GM12878 (cell line): ENCODE data around the gene DNASE1L3. TPM values are rescaled to one million over a fixed set of nuclear protein-coding genes. Genes with fewer than 3 reads are reported as not detected.
A peak's percentile ranks its signal among the peaks of the same experiment; 100 is the strongest.

Experiments
- ATAC-seq: fragments of 200-7000 bp; cut with Tn5 transposase; 3 replicates; pipeline ENCODE4 v1.9.1; 2020; ENCODE audit warnings: mild to moderate bottlenecking, moderate library complexity
- BruUV-seq: library from RNA; stranded (reverse); fragments of 400-500 nt; replicated peaks from 2 replicates; lab custom pipeline; 2021; lab: Mats Ljungman, UMichigan
- CTCF ChIA-PET: fragments of 300-600 bp; sonication (Branson Sonifier 250); formaldehyde crosslinking; extraction: SDS; loops from one replicate; lab custom pipeline; 2021; ENCODE audit warnings: inconsistent platforms; lab: Yijun Ruan, JAX
- POLR2A ChIA-PET: fragments of 350-600 bp; formaldehyde crosslinking; extraction: SDS; loops from one replicate; lab custom pipeline; 2021; ENCODE audit warnings: inconsistent platforms; lab: Charles Lee
- RAD21 ChIA-PET: fragments of 300-600 bp; sonication (Branson Sonifier 250); formaldehyde crosslinking; loops from one replicate; lab custom pipeline; 2023; ENCODE audit warnings: antibody characterized with exemption; ENCODE audit not compliant: unreplicated experiment; lab: Charles Lee
- SMC1A ChIA-PET: fragments of 300-600 bp; sonication (Branson Sonifier 250); formaldehyde crosslinking; loops from one replicate; lab custom pipeline; 2023; ENCODE audit not compliant: unreplicated experiment, uncharacterized antibody; lab: Charles Lee
- DNase-seq: peaks from one replicate; pipeline ENCODE4 v3.0.0-alpha.2; 2011; ENCODE audit warnings: low read depth, low spot score
- FAIRE-seq: peaks from 3 replicates; lab custom pipeline; 2011; peaks lifted over from hg19 to GRCh38; lab: Jason Lieb, UNC
- H2AFZ ChIP-seq: 2 replicates; pipeline ENCODE4 v1.6.0; 2011; ENCODE audit warnings: low read depth, low read length, control low read depth; ENCODE audit not compliant: control insufficient read depth
- H3K27ac ChIP-seq: 2 replicates; pipeline ENCODE4 v1.5.1; 2011; ENCODE audit warnings: control low read depth; ENCODE audit not compliant: control insufficient read depth, insufficient read depth
- H3K27me3 ChIP-seq, 2 experiments: replicated peaks in 1 of 2; 2 replicates each; pipeline versions ENCODE4 v1.6.0 to v1.6.1; 2011; ENCODE audit warnings: low read length in 1 of 2; ENCODE audit not compliant: control insufficient read depth in 2 of 2, insufficient read depth in 2 of 2
- H3K36me3 ChIP-seq, 2 experiments: 2 replicates each; pipeline ENCODE4 v1.5.1; 2011; ENCODE audit warnings: low read length in 1 of 2; ENCODE audit not compliant: control insufficient read depth in 2 of 2, insufficient read depth in 2 of 2
- H3K4me1 ChIP-seq: 2 replicates; pipeline ENCODE4 v1.6.1; 2011; ENCODE audit warnings: mild to moderate bottlenecking, low read length, moderate library complexity, mixed read lengths; ENCODE audit not compliant: control insufficient read depth, insufficient read depth
- H3K4me2 ChIP-seq: 2 replicates; pipeline ENCODE4 v1.6.0; 2011; ENCODE audit warnings: control low read depth; ENCODE audit not compliant: control insufficient read depth, insufficient read depth
- H3K4me3 ChIP-seq: fragments of 200-600 bp; sonication (generic); 2 replicates; pipeline ENCODE4 v1.5.1; 2016
- H3K79me2 ChIP-seq: 2 replicates; pipeline ENCODE4 v1.6.0; 2011; ENCODE audit warnings: low read length; ENCODE audit not compliant: control insufficient read depth, insufficient read depth
- H3K9ac ChIP-seq: 2 replicates; pipeline ENCODE4 v1.8.0; 2011; ENCODE audit warnings: low read length, control low read depth, mixed read lengths; ENCODE audit not compliant: control insufficient read depth, insufficient read depth
- H3K9me3 ChIP-seq: replicated peaks from 3 replicates; pipeline ENCODE4 v1.5.1; 2011; ENCODE audit warnings: mild to moderate bottlenecking, low read length; ENCODE audit not compliant: control insufficient read depth, insufficient read depth
- H4K20me1 ChIP-seq: 2 replicates; pipeline ENCODE4 v1.6.0; 2011; ENCODE audit not compliant: control insufficient read depth, insufficient read depth
- PAX8 ChIP-seq: fragments of 450-650 bp; IDR thresholded peaks from 2 replicates; pipeline ENCODE4 v1.6.1; 2017; ENCODE audit warnings: mild to moderate bottlenecking, moderate library complexity
- SRF ChIP-seq, 2 experiments: IDR thresholded peaks; 2 replicates each; pipeline ENCODE4 v1.6.1; 2011; ENCODE audit warnings: low read depth in 2 of 2, low read length in 2 of 2, mild to moderate bottlenecking in 1 of 2, moderate library complexity in 1 of 2
- WGBS: methylation state at CpG from one replicate; pipeline ENCODE4 v1.1.6; 2016; ENCODE audit warnings: low lambda C conversion rate; ENCODE audit not compliant: insufficient replicate concordance, insufficient coverage; ENCODE audit errors: missing lambda C conversion rate; 5-methylcytosine and 5-hydroxymethylcytosine counted together
- in situ Hi-C: fragments of 300-500 bp; cut with MboI; formaldehyde crosslinking; loops from 9 replicates; pipeline ENCODE4 v1.14.3; 2018; ENCODE audit warnings: mixed read lengths
- intact Hi-C: fragments of 100-400 bp; cut with micrococcal nuclease; formaldehyde crosslinking; loops from one replicate; pipeline ENCODE4 v1.14.2; 2022; ENCODE audit not compliant: unreplicated experiment
- polyA plus RNA-seq, 11 experiments: library from polyadenylated mRNA; depleted of rRNA in 4 of 11; unstranded in 6 of 11; stranded (reverse) in 5 of 11; fragments of >200 nt; fragmentation: Nextera tagmentation in 4 of 11; fragmentation: Illumina TruSeq in 1 of 11; extraction: Ambion mirVana in 4 of 11; extraction: Trizol in 1 of 11; gene quantifications; 1 replicate in 1 of 11; 2 replicates in 10 of 11; pipeline versions ENCODE4 v1.2.1 to v1.2.3, GENCODE V29; 2011 to 2016; ENCODE audit warnings: inconsistent platforms in 2 of 11, missing spikeins in 2 of 11, low read depth in 1 of 11
- total RNA-seq, 4 experiments: library from RNA; depleted of rRNA in 3 of 4; stranded (reverse); fragments of >200 nt in 3 of 4; fragmentation: Illumina TruSeq in 1 of 4; extraction: Trizol in 1 of 4; gene quantifications; 2 replicates each; pipeline versions ENCODE4 v1.2.1 to v1.2.3, GENCODE V29; 2013 to 2021
- TF ChIP-seq, protein P1 (sequence below): IDR thresholded peaks from 2 replicates; pipeline ENCODE4 v1.6.1; 2011; ENCODE audit warnings: borderline replicate concordance, low read depth, mild to moderate bottlenecking, moderate library complexity, mixed read lengths, low read length; ENCODE audit not compliant: insufficient read depth; ENCODE audit errors: extremely low read length

The DNASE1L3 gene
- total and polyA plus RNA-seq, 10 of the 15 experiments (the other 5 are each of a cell fraction or from before 2014, with no cell fraction given): 3.2 to 72.1 (median 6.3) TPM

DNA sequence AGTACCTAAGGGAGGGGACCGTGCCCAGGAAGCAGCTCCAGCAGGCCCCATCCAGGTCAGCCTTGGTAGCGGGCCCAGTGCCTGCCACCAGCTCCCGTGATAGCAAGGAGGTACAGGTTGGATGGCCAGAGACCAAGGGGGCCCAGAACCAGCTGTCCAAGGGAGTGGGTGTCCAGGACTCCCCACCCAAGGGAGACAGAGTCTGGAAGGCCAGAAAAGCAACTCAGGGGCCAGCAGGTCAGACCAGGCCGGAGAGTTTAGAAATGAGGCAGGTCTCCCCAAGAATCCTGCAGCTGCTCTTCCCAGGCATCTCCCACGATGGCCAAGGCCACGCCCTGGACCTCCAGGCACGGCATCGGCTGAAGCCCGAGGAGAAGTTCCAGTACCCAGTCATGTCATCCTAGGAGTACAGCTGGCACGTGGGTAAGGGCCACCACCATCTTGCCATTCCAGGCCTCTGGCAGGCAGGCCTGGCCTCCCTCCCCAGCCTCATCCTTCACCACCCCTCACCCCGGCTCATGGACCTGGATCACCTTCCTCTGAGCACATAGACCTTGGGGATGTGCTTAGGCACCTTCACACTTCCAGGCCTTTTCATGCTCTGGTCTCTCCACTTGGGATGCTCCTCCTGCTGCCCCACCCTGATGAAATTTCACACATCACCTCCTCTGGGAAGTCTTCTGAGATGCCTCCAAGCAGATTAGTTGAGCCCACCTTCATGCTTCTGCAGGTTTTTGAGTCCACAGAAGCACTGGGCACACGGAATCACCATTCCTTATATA lies 30.5 kb downstream of the DNASE1L3 start:
- DNase-seq (no peak), FAIRE-seq (no peak), ATAC-seq (no peak)
- Histone ChIP-seq H3K4me3 (no peak overlapping the region), H3K27ac (no peak overlapping the region), H4K20me1 (no peaks in the 10 kb centered on the region), H3K9me3 (no peaks in the 10 kb centered on the region), H2AFZ (no peak overlapping the region), H3K9ac (no peak overlapping the region), H3K79me2 (no peaks in the 10 kb centered on the region), H3K4me2 (no peak overlapping the region), H3K27me3 (no peaks in the 10 kb centered on the region), H3K36me3 (no peaks in the 10 kb centered on the region), H3K4me1 (peaks cover 14% of the 10 kb centered on the region)
- SMC1A ChIA-PET: interaction anchor here (1.0 to 1.7 kb wide), 4 partner anchors 34 to 358 kb away, joined by 3 to 6 read pairs (median 3); partner anchors contain the start of genes HTD2 and RPP14
- POLR2A ChIA-PET: interaction anchor here (0.5 kb wide), 2 partner anchors 64 to 191 kb away, joined by 3 to 4 read pairs; no protein-coding TSS in a partner anchor
- CTCF ChIA-PET: interaction anchor here (0.6 to 18.5 kb wide), 6 partner anchors 9 to 238 kb away, joined by 3 to 503 read pairs (median 15); partner anchors contain the start of genes FLNB, HTD2 and RPP14
- BruUV-seq: no TSS peak
- in situ Hi-C loops (loop anchor here (5.0 to 10.0 kb wide), 3 partner anchors 232 to 445 kb away; no protein-coding TSS in a partner anchor), intact Hi-C loops (no loop called here)
- RAD21 ChIA-PET: interaction anchor here (1.1 kb wide), 1 partner anchor 182 kb away, joined by 3 read pairs; no protein-coding TSS in a partner anchor
- 40% methylated on average over 12 of the region's 12 CpGs for WGBS
- TF ChIP-seq, protein P1, sequence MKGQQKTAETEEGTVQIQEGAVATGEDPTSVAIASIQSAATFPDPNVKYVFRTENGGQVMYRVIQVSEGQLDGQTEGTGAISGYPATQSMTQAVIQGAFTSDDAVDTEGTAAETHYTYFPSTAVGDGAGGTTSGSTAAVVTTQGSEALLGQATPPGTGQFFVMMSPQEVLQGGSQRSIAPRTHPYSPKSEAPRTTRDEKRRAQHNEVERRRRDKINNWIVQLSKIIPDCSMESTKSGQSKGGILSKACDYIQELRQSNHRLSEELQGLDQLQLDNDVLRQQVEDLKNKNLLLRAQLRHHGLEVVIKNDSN: peak; percentile 5
- TF ChIP-seq SRF (IDR thresholded peaks at IDR 0.05; ENCODE audit: low read depth in 2 of 2, low read length in 2 of 2): no peak
- no peak for TF ChIP-seq PAX8
